Stimulated activated CD8-positive, alpha-beta memory T cell treated with anti-CD3 and anti-CD28 coated beads, Interleukin-15, amount 100 ng/mL, for 1 hour (primary cell): Measurements from ENCODE around the gene BSX.

Experiments used
- DNase-seq: peaks from one replicate; pipeline ENCODE4 v3.0.0-alpha.2; 2020; ENCODE audit warnings: low read depth

Gene BSX

DNA sequence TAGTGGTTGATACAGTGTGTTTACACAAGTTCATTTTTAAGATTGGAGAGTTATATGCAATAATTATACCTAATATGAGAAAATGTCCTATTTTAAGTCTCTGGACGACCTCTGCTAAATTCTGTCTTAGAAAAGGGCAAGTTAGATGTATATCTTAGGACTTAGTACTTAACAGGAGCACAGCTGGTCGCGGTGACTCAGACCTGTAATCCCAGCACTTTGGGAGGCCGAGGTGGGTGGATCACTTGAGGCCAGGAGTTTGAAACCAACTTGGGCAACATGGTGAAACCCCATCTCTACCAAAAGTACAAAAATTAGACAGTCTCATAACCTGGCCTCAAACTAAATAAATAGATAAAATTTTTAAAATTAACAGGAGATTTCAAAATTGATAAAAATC, 27.2 kb downstream of the BSX start:
- no peak for DNase-seq

DNA sequence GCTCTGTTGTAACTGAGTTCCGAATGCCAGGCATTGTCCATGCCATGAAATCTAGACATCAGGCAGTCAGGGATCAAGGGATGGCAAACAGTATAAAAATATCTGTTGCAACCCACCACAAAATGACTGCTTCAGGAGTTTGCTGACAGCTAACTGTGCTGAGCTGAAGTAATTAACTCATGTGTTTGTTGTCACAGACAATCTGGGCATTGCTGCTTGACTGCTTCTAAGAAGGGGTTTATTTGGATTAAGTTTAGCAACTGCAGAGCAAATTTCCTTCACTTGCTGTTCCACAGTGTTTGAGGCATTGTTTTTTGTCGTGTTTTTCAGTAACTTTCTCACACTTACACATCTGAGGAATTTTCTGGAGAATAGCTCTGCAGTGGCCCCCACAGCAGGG, 30.4 kb downstream of the BSX start:
- no peak for DNase-seq

DNA sequence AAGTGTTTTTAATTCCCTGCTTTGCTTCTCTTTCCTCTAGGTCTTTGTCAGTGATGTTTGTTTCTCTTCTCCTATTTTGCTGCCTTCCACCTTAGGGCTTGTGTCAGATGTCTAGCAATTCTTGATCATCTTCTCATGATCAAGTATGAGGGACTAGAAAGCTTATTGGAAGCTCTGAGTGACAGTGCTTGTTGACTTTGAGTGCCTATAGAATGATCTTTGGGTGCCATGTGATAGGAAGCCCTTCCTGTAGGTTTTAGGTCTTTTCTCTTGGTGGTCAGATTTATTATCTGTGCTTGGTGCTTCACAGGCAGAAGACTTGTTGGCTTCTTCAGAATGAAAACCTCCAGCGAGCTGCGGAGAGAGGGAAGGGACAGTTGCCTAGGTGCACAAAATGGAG, 43.1 kb downstream of the BSX start:
- no peak for DNase-seq

- DNase-seq: no peak
Measured at GRCh38 chr11:122937983-122938382, 43.7 kb downstream of the BSX start.

GRCh38 chr11:122933416-122933815, 48.2 kb downstream of the BSX start:
- no peak for DNase-seq

DNA sequence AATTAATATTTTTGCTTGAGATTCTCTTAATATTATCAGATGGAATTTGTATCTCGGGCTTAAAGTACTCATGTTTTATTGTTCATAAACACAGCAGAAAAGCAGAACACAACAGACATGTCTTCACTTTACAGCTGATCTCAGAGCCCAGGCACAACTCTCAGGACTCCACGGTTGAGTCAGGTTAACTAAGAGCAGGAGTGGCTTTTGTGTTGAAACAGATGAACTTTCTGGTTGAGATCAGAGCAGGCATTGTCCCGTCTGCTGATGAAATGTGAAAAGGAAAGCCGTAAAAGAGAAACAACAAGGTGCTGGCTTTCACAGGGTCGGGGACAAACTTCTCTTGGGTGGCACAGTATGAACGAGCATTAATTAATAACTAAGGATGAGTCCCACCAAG, 50.1 kb downstream of the BSX start:
- no peak for DNase-seq
